Right lobe of liver (tissue), 4 donors: Measurements from ENCODE around the gene KRTAP4-1.

Experiments used
- CTCF ChIP-seq, 4 donors: fragments of 200-600 bp in 3 of 4; fragments of 450-650 bp in 1 of 4; IDR thresholded peaks; one replicate each; pipeline versions ENCODE4 v1.5.1 to v1.8.0; 2016 to 2022; ENCODE audit warnings: antibody characterized with exemption in 4 of 4, mild to moderate bottlenecking in 2 of 4
- POLR2A ChIP-seq: fragments of 450-650 bp; IDR thresholded peaks from one replicate; pipeline ENCODE4 v1.6.1; 2017; ENCODE audit warnings: antibody characterized with exemption, mild to moderate bottlenecking
- donor health status: DM: no; HTN: no; CAD: no.
- donor health status: DM: no; HTN: no; CAD: no.
- donor health status: DM: no; HTN: yes; CAD: no.

- TF ChIP-seq CTCF (IDR thresholded peaks at IDR 0.05) (no peak), POLR2A (no peak)
These were observed 6.9 kb downstream of the KRTAP4-1 start, which contains the start of gene KRTAP4-2 for GRCh38 chr17:41177727-41178271.
